SK-N-MC (cell line): ENCODE data around the gene HTR3C.
"Not testable (repeated sequence)": the region's sequence is repeated elsewhere in the genome, so short reads cannot be mapped to it uniquely, and the experiment has no call there.

ENCODE experiments used
- DNase-seq: peaks from one replicate; pipeline ENCODE4 v3.0.0-alpha.2; 2011; ENCODE audit warnings: low read depth, low spot score
- H3K27ac ChIP-seq: fragments of 200-600 bp; sonication (generic); 2 replicates; pipeline ENCODE4 v1.5.1; 2016; ENCODE audit warnings: mixed run types
- H3K36me3 ChIP-seq: fragments of 200-600 bp; sonication (generic); 2 replicates; pipeline ENCODE4 v1.6.1; 2017; ENCODE audit warnings: antibody characterized with exemption, low read length, mixed read lengths; ENCODE audit not compliant: insufficient read depth
- H3K4me3 ChIP-seq: fragments of 200-600 bp; sonication (generic); 2 replicates; pipeline ENCODE4 v1.5.1; 2016
- H3K9ac ChIP-seq: fragments of 200-600 bp; sonication (generic); 2 replicates; pipeline ENCODE4 v1.8.0; 2017; ENCODE audit warnings: mixed run types, mixed read lengths; ENCODE audit not compliant: insufficient read length
- H3K9me3 ChIP-seq: fragments of 200-600 bp; sonication (generic); 2 replicates; pipeline ENCODE4 v1.6.1; 2017; ENCODE audit warnings: low read depth, mild to moderate bottlenecking, antibody characterized with exemption, low read length, moderate library complexity, mixed read lengths
- EZH2 ChIP-seq: fragments of 200-600 bp; sonication (generic); IDR thresholded peaks from one replicate; pipeline ENCODE4 v1.6.1; 2017; ENCODE audit warnings: antibody characterized with exemption
- FOXP2 ChIP-seq: optimal IDR thresholded peaks from 2 replicates; pipeline ENCODE3; 2011; ENCODE audit warnings: mild to moderate bottlenecking, moderate library complexity; ENCODE audit not compliant: insufficient read depth; ENCODE audit errors: extremely low read length, control extremely low read depth
- POLR2AphosphoS5 ChIP-seq: IDR thresholded peaks from 2 replicates; pipeline ENCODE4 v1.6.1; 2012; ENCODE audit warnings: mild to moderate bottlenecking, low read depth, low read length, borderline replicate concordance

HTR3C gene

DNA sequence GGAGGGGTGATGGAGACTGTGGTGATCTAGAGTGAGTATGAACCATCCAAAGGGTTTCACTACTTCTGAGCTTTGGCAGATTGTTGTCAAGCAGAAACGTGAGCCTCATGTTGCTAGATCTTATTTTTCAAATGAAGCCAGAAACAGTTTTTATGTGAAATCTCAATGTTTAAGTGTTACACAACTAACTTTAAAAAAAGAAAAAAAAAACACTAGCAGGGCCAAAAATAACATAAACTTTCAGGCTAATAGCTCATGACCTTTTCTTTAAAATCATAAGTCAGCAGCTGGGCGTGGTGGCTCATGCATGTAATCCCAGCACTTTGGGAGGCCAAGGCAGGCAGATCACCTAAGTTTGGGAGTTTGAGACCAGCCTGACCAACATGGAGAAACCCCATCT, 23.4 kb upstream of the HTR3C start:
- no peaks in the 10 kb centered on the region for H3K9me3 ChIP-seq
- TF ChIP-seq EZH2 (no peak), FOXP2 (no peak), POLR2AphosphoS5 (no peak)
- no peak for DNase-seq
- H3K9ac ChIP-seq, result no peak overlapping the region
- H3K27ac ChIP-seq, result no peak overlapping the region
- H3K4me3 ChIP-seq, result no peak overlapping the region
- H3K36me3 ChIP-seq, result no peaks in the 10 kb centered on the region

DNA sequence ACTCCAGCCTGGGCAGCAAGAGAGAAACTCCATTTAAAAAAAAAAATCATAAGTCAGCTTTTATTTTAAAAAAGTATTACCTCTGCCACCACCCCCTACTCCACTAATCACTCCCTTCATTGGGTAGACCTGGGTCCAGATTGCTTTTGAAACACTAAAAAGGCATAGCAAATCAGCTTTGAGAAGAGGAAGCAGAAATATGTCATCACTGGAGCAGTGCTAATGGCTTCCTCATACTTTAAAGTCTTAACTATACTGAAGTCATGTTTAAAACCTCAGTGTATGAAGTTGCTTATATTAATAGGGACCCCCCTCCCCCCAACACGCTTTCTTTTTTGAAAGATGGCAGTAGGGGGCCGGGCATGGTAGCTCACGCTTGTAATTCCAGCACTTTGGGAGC, 22.3 kb upstream of the HTR3C start:
- Histone ChIP-seq H3K9ac (no peak overlapping the region), H3K9me3 (no peaks in the 10 kb centered on the region), H3K36me3 (no peaks in the 10 kb centered on the region), H3K27ac (no peak overlapping the region), H3K4me3 (no peak overlapping the region)
- TF ChIP-seq FOXP2, result no peak
- TF ChIP-seq POLR2AphosphoS5, result no peak
- TF ChIP-seq EZH2, result no peak
- no peak for DNase-seq

DNA sequence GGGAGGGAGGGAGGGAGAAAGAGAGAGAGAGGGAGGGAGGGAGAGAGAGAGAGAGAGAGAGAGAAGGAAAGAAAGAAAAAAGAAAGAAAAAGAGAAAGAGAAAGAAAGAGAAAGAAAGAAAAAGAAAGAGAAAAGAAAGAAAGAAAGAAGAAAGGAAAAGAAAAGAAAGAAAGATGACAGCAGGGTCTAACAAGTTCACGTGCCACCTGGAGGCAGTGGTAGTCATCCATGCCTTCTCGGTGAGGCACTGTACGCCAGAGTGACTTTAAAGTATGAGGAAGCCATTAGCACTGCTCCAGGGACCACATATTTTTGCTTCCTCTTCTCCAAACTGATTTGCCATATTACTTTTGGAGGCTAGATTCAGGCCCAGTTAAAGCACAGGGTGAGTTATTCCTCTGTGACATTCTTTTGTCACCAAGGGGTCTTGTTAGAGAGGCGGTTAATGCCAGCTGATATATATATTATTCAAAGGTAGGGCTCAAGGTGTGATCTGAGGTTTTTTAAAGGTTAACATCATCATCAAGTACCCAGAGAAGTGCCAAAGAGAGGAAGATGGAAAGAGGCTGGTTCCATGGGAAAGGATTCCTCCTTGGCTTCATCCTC, 21.6 kb upstream of the HTR3C start, which contains the start of gene HTR3D:
TSS of gene HTR3D (plus strand) at position 556 of the 606 bp plus-strand sequence. CDS start at position 556, 0 bp downstream.
- Histone ChIP-seq H3K36me3 (no peaks in the 10 kb centered on the region), H3K27ac (no peak within 1 kb of the TSS), H3K9ac (no peak within 1 kb of the TSS), H3K4me3 (no peak within 1 kb of the TSS), H3K9me3 (no peaks in the 10 kb centered on the region)
- DNase-seq, result no peak
- TF ChIP-seq EZH2, result no peak
- no peak for TF ChIP-seq POLR2AphosphoS5

DNA sequence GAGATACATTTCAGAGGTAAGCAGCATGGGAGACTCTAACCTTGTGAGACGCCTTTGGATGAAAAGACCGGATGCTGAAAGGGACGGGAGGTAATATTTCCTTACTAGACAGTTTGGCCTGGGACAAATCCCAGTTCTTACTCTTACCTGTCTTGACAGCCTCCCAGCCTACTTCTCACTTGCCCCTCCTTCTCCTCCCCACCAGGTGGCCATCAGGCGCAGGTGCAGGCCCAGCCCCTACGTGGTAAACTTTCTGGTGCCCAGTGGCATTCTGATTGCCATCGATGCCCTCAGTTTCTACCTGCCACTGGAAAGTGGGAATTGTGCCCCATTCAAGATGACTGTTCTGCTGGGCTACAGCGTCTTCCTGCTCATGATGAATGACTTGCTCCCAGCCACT, 15.0 kb upstream of the HTR3C start:
- TF ChIP-seq EZH2 (no peak), FOXP2 (no peak), POLR2AphosphoS5 (no peak)
- no peak overlapping the region for H3K9ac ChIP-seq
- H3K9me3 ChIP-seq, result no peaks in the 10 kb centered on the region
- H3K36me3 ChIP-seq, result no peaks in the 10 kb centered on the region
- H3K27ac ChIP-seq, result no peak overlapping the region
- DNase-seq, result no peak
- no peak overlapping the region for H3K4me3 ChIP-seq

DNA sequence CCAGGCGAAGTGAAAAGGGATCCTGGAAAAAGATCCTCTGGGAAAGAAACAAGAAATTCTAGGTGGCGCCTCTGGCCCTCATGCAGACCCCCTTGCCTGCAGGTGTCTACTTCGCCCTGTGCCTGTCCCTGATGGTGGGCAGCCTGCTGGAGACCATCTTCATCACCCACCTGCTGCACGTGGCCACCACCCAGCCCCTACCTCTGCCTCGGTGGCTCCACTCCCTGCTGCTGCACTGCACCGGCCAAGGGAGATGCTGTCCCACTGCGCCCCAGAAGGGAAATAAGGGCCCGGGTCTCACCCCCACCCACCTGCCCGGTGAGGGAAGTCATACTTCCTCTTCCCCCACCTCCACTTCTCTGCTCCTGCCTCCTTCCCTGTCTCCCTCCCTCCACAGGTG, 14.5 kb upstream of the HTR3C start:
- not testable (repeated sequence) for H3K36me3 ChIP-seq

DNA sequence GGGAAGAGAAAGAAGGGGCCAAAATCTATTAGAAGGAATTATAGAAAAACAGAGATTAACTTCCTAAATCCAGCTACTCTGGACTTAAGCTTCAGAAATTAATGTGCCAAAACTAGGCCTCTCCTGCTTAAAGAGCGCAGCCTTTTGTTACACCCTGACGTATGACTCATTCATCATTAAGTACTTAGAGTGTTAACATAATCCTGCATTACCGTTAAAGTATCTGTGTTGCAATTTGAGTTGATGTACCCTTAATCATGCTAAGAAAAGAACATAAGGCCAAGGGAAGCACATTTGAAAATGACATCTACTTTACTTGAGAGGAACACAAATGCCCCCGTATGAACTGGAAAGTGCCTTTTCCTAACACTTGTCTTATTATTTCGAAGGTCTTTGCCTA, 13.4 kb upstream of the HTR3C start:
- TF ChIP-seq EZH2 (no peak), POLR2AphosphoS5 (no peak), FOXP2 (no peak)
- no peak for DNase-seq
- H3K27ac ChIP-seq, result no peak overlapping the region
- H3K36me3 ChIP-seq, result no peaks in the 10 kb centered on the region
- no peaks in the 10 kb centered on the region for H3K9me3 ChIP-seq
- no peak overlapping the region for H3K9ac ChIP-seq
- H3K4me3 ChIP-seq, result no peak overlapping the region

More for the DNA sequence above, 14.5 kb upstream of the HTR3C start:
- H3K4me3 ChIP-seq, H3K27ac ChIP-seq, H3K9ac ChIP-seq, DNase-seq, H3K9me3 ChIP-seq: not testable (repeated sequence)

DNA sequence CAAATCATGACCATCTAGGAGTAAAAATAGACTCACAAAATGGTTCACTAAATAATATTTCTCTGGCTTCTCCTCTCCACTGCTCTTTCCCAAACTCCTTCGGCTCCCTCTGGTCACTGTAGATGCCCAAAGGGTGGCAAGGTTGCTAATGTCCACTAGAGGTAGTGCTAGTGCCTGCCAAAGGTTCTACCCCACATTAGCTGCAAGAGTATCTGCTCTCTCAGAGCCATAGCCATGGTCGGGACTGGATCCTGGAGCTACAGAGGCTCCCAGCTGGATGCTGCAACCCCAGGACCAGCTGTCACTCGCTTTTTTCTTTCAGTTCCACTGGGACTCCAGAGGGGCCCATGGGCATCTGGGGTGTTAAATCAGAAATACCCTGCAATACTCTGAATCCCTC, 12.8 kb upstream of the HTR3C start:
- no peak for DNase-seq
- no peak for TF ChIP-seq FOXP2
- Histone ChIP-seq H3K9ac (no peak overlapping the region), H3K36me3 (no peaks in the 10 kb centered on the region), H3K4me3 (no peak overlapping the region), H3K27ac (no peak overlapping the region), H3K9me3 (no peaks in the 10 kb centered on the region)

DNA sequence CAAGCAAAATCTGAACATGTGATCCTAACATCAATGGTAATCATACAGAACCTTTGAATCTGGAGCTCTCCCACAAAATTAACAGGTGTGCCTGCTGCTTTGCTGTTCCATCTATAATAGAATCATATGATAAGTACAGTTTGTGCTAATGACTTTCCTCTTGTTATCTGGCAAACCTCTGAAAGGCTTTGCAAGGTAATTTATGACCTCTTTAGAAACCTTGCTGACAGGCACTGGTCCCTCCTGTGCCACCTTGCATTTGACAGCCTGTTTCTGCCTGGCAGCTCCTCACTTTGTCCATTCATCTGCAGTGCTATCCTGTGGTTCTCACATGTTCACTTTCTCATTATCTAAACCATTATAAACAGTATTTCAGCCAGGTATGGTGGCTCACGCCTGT, 10.2 kb upstream of the HTR3C start:
- TF ChIP-seq POLR2AphosphoS5 (no peak), FOXP2 (no peak), EZH2 (no peak)
- no peak for DNase-seq
- no peak overlapping the region for H3K9ac ChIP-seq
- H3K36me3 ChIP-seq, result no peaks in the 10 kb centered on the region
- H3K4me3 ChIP-seq, result no peak overlapping the region
- no peaks in the 10 kb centered on the region for H3K9me3 ChIP-seq
- H3K27ac ChIP-seq, result no peak overlapping the region

DNA sequence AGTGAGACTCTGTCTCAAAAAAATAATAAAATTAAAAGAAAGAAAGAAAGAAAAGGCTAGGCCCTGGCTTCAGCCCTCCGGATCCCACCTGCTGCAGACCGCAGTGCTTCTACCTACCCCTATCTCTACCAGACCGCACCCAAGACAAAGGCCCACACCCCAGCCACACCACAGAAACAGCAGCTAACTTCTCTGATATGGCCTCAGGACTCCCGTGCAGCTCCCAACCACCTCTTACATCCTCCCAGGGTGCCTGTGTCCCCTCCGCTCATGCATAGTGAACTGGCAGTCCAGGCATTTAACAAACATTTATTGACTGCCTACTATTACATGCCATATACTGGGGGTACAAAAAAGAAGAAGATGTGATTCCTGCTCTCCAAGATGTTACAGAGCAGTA, 6.9 kb upstream of the HTR3C start:
- DNase-seq, result no peak
- TF ChIP-seq EZH2, result no peak
- TF ChIP-seq POLR2AphosphoS5, result no peak
- no peak for TF ChIP-seq FOXP2

More for the DNA sequence above, 6.9 kb upstream of the HTR3C start:
- H3K9ac ChIP-seq, result no peak overlapping the region
- H3K4me3 ChIP-seq, result no peak overlapping the region
- no peaks in the 10 kb centered on the region for H3K9me3 ChIP-seq
- no peaks in the 10 kb centered on the region for H3K36me3 ChIP-seq
- no peak overlapping the region for H3K27ac ChIP-seq
